Epidermal melanocyte (primary cell): ENCODE data around the gene ANKRD30BL.
"Not testable (repeated sequence)": the region's sequence is repeated elsewhere in the genome, so short reads cannot be mapped to it uniquely, and the experiment has no call there.

Experiments used
- DNase-seq: peaks from one replicate; pipeline ENCODE4 v3.0.0; 2011; ENCODE audit warnings: low spot score; ENCODE audit not compliant: insufficient read length

The ANKRD30BL gene

GRCh38 chr2:132161161-132162124, at the start of gene ANKRD30BL:
ANKRD30BL (minus strand) TSS chr2:132161952; CDS start chr2:132161705, 247 bp downstream.
- DNase-seq = not testable (repeated sequence)

GRCh38 chr2:132202866-132203265, 41.1 kb upstream of the ANKRD30BL start:
- not testable (repeated sequence) for DNase-seq

GRCh38 chr2:132192854-132193253, 31.1 kb upstream of the ANKRD30BL start:
- not testable (repeated sequence) for DNase-seq

- not testable (repeated sequence) for DNase-seq
Observed at GRCh38 chr2:132167100-132167499, 5.3 kb upstream of the ANKRD30BL start.

GRCh38 chr2:132162125-132162660, 441 bp upstream of the ANKRD30BL start:
- DNase-seq = not testable (repeated sequence)

GRCh38 chr2:132146774-132147173, 15.0 kb downstream of the ANKRD30BL start:
- not testable (repeated sequence) for DNase-seq
